Ovary (tissue), 9 donors: Measurements from ENCODE around the gene SYT9. TPM values are rescaled to one million over a fixed set of nuclear protein-coding genes. Genes with fewer than 3 reads are reported as not detected.

Experiments used
- DNase-seq, 5 donors: peaks; one replicate each; pipeline ENCODE4 v3.0.0-alpha.2; 2019 to 2020
- H3K27ac ChIP-seq, 2 donors: fragments of 200-600 bp; one replicate each; pipeline versions ENCODE4 v1.5.1 to v1.8.0; 2019 to 2022
- H3K27me3 ChIP-seq: fragments of 200-600 bp; one replicate; pipeline ENCODE4 v1.8.0; 2022
- H3K36me3 ChIP-seq: fragments of 200-600 bp; sonication (generic); one replicate; pipeline ENCODE4 v1.5.1; 2019
- H3K4me1 ChIP-seq: one replicate; pipeline ENCODE4 v1.8.1; 2013; ENCODE audit warnings: mild to moderate bottlenecking, moderate library complexity; ENCODE audit not compliant: insufficient read depth
- H3K4me3 ChIP-seq: fragments of 200-600 bp; sonication (generic); one replicate; pipeline ENCODE4 v1.5.1; 2017
- H3K9me3 ChIP-seq, 2 donors: fragments of 200-600 bp in 1 of 2; sonication (generic) in 1 of 2; one replicate each; pipeline versions ENCODE4 v1.5.1 to v1.8.1; 2013 to 2019; ENCODE audit warnings: mild to moderate bottlenecking in 1 of 2, moderate library complexity in 1 of 2
- CTCF ChIP-seq, 3 donors: fragments of 450-650 bp in 2 of 3; fragments of 200-600 bp in 1 of 3; IDR thresholded peaks; one replicate each; pipeline versions ENCODE4 v1.5.1 to v1.8.0; 2016 to 2022; ENCODE audit warnings: antibody characterized with exemption in 3 of 3, mild to moderate bottlenecking in 1 of 3
- EP300 ChIP-seq: sonication (generic); formaldehyde crosslinking; IDR thresholded peaks from one replicate; pipeline ENCODE4 v1.6.1; 2017; ENCODE audit warnings: antibody characterized with exemption
- POLR2A ChIP-seq: fragments of 450-650 bp; IDR thresholded peaks from one replicate; pipeline ENCODE4 v1.6.1; 2017; ENCODE audit warnings: antibody characterized with exemption, mild to moderate bottlenecking, moderate library complexity
- whole genome bisulfite sequencing, 3 donors: extraction: QIAGEN DNeasy Blood & Tissue Kit in 1 of 3; methylation state at CpG; one replicate each; pipeline versions ENCODE4 v1.1.5 to v1.1.7; 2013 to 2017; 5-methylcytosine and 5-hydroxymethylcytosine counted together
- intact Hi-C, 4 donors: fragments of 100-400 bp; cut with DNase I; formaldehyde crosslinking; loops; one replicate each; pipeline versions ENCODE4 v1.11.0 to v1.15.1; 2022 to 2023
- polyA plus RNA-seq, 2 donors: library from polyadenylated mRNA; stranded (reverse); fragments of 200-250 nt in 1 of 2; fragments of 350-450 nt in 1 of 2; fragmentation: Illumina TruSeq in 1 of 2; extraction: RNeasy Lipid Tissue Mini Kit (QIAGEN cat#74804) in 1 of 2; gene quantifications; one replicate each; pipeline ENCODE4 v1.2.3, GENCODE V29; 2013 to 2014
- total RNA-seq, 7 donors: library from RNA; depleted of rRNA in 2 of 7; stranded (reverse); fragments of >200 nt in 2 of 7; fragmentation: NEBNext Ultra II Directional in 3 of 7; extraction: Animal tissue kit (Norgen Biotek cat#: 25700) in 3 of 7; gene quantifications; one replicate each; pipeline versions ENCODE4 v1.1.0 to v1.2.4, GENCODE V29; 2016 to 2023
- donor health status: DM: no; HTN: no; CAD: no; lungs with moderate emphysema.
- donor health status: DM: no; HTN: no; CAD: no.
- donor health status: Bipolar disorder and iron deficiency.
- donor health status: DM: yes; HTN: yes; CAD: no.
- donor health status: DM: no; HTN: no; CAD: no.
- donor health status: DM: yes; HTN: yes; CAD: no.

SYT9 gene
- total and polyA plus RNA-seq, 9 donors = 0.05 to 0.48 (median 0.13) TPM; not detected in 3

GRCh38 chr11:7499081-7499480 lies 247.4 kb downstream of the SYT9 start:
- Histone ChIP-seq H3K4me1 (no peaks in the 10 kb centered on the region), H3K27me3 (no peaks in the 10 kb centered on the region), H3K27ac (no peak overlapping the region), H3K4me3 (no peak overlapping the region), H3K36me3 (no peaks in the 10 kb centered on the region), H3K9me3 (no peaks in the 10 kb centered on the region)
- WGBS, 3 donors = 95 to 100% (median 98%) methylated on average over 1 of the region's 1 CpG
- intact Hi-C loops = no loop called here
- TF ChIP-seq CTCF (IDR thresholded peaks at IDR 0.05) (no peak), EP300 (no peak), POLR2A (no peak)
- no peak for DNase-seq

- H3K4me1 ChIP-seq = no peaks in the 10 kb centered on the region
- 96 to 97% (median 96%) methylated on average over 3 of the region's 3 CpGs for WGBS, 3 donors
- intact Hi-C loops = no loop called here
- no peaks in the 10 kb centered on the region for H3K36me3 ChIP-seq
- TF ChIP-seq EP300 (no peak), CTCF (IDR thresholded peaks at IDR 0.05) (no peak), POLR2A (no peak)
- H3K4me3 ChIP-seq = no peak overlapping the region
- no peak overlapping the region for H3K27ac ChIP-seq
- no peaks in the 10 kb centered on the region for H3K27me3 ChIP-seq
- H3K9me3 ChIP-seq = no peaks in the 10 kb centered on the region
- no peak for DNase-seq
Observed at GRCh38 chr11:7500251-7500650, 248.5 kb downstream of the SYT9 start.

- no peak for DNase-seq
- Histone ChIP-seq H3K4me1 (no peaks in the 10 kb centered on the region), H3K4me3 (no peak overlapping the region), H3K9me3 (no peaks in the 10 kb centered on the region), H3K27me3 (no peaks in the 10 kb centered on the region), H3K27ac (no peak overlapping the region), H3K36me3 (no peaks in the 10 kb centered on the region)
- intact Hi-C loops = no loop called here
- TF ChIP-seq CTCF (IDR thresholded peaks at IDR 0.05) = no peak
- WGBS, 3 donors = 90 to 100% (median 90%) methylated on average over 3 of the region's 3 CpGs
Observed at GRCh38 chr11:7501251-7501650, 249.5 kb downstream of the SYT9 start.

GRCh38 chr11:7501894-7502293 lies 250.2 kb downstream of the SYT9 start:
- H3K4me3 ChIP-seq = no peak overlapping the region
- no peak for DNase-seq
- no peaks in the 10 kb centered on the region for H3K9me3 ChIP-seq
- no peak for TF ChIP-seq EP300
- no peak for TF ChIP-seq CTCF (IDR thresholded peaks at IDR 0.05)
- TF ChIP-seq POLR2A = no peak
- 86 to 90% (median 88%) methylated on average over 4 of the region's 4 CpGs for WGBS, 3 donors
- intact Hi-C loops = no loop called here
- H3K27ac ChIP-seq = no peak overlapping the region
- H3K4me1 ChIP-seq = no peaks in the 10 kb centered on the region
- H3K36me3 ChIP-seq = no peaks in the 10 kb centered on the region
- no peaks in the 10 kb centered on the region for H3K27me3 ChIP-seq

GRCh38 chr11:7506243-7506642 lies 254.5 kb downstream of the SYT9 start:
- H3K4me1 ChIP-seq = peaks cover 1% of the 10 kb centered on the region
- intact Hi-C loops = no loop called here
- no peak for TF ChIP-seq POLR2A
- TF ChIP-seq CTCF (IDR thresholded peaks at IDR 0.05) = no peak
- no peak for TF ChIP-seq EP300
- H3K36me3 ChIP-seq = no peaks in the 10 kb centered on the region
- no peak overlapping the region for H3K4me3 ChIP-seq
- no peaks in the 10 kb centered on the region for H3K9me3 ChIP-seq
- H3K27ac ChIP-seq = no peak overlapping the region
- no peak for DNase-seq
- no peaks in the 10 kb centered on the region for H3K27me3 ChIP-seq
- 90 to 98% (median 93%) methylated on average over 3 of the region's 3 CpGs for WGBS, 3 donors
